Psoas muscle (tissue), 8 donors: ENCODE data around the gene MYO9B. TPM values are rescaled to one million over a fixed set of nuclear protein-coding genes. Genes with fewer than 3 reads are reported as not detected.

Experiments
- ATAC-seq, 4 donors: fragments of 200-7000 bp; cut with Tn5 transposase; one replicate each; pipeline ENCODE4 v1.9.1; 2020; ENCODE audit warnings: moderate library complexity in 3 of 4, mild to moderate bottlenecking in 2 of 4
- DNase-seq, 2 donors: peaks; one replicate each; pipeline ENCODE4 v3.0.0-alpha.2; 2020
- H3K27ac ChIP-seq: fragments of 200-600 bp; one replicate; pipeline ENCODE4 v1.8.0; 2022
- H3K27me3 ChIP-seq, 3 donors: fragments of 200-600 bp in 1 of 3; one replicate each; pipeline versions ENCODE4 v1.6.1 to v1.8.0; 2013 to 2022; ENCODE audit warnings: low read length in 2 of 3, mild to moderate bottlenecking in 2 of 3, moderate library complexity in 1 of 3; ENCODE audit not compliant: insufficient read depth in 3 of 3
- H3K36me3 ChIP-seq, 2 donors: fragments of 200-600 bp in 1 of 2; one replicate each; pipeline versions ENCODE4 v1.6.1 to v1.8.0; 2013 to 2022; ENCODE audit warnings: low read depth in 1 of 2, mild to moderate bottlenecking in 1 of 2, moderate library complexity in 1 of 2; ENCODE audit not compliant: insufficient read depth in 1 of 2
- H3K4me1 ChIP-seq: fragments of 200-600 bp; one replicate; pipeline ENCODE4 v1.8.0; 2022
- H3K4me3 ChIP-seq: fragments of 200-600 bp; one replicate; pipeline ENCODE4 v1.8.0; 2022; ENCODE audit warnings: mild to moderate bottlenecking
- H3K9me3 ChIP-seq: fragments of 200-600 bp; one replicate; pipeline ENCODE4 v1.8.0; 2022
- WGBS, 3 donors: extraction: QIAGEN DNeasy Blood & Tissue Kit; methylation state at CpG; one replicate each; pipeline versions ENCODE4 v1.1.6 to v1.1.7; 2013; 5-methylcytosine and 5-hydroxymethylcytosine counted together
- intact Hi-C, 2 donors: fragments of 100-400 bp; cut with DNase I; formaldehyde crosslinking; loops; one replicate each; pipeline versions ENCODE4 v1.11.0 to v1.14.2; 2022
- polyA plus RNA-seq, 3 donors: library from polyadenylated mRNA; stranded (reverse); fragments of 200-250 nt; gene quantifications; one replicate each; pipeline ENCODE4 v1.2.3, GENCODE V29; 2013
- total RNA-seq, 4 donors: library from RNA; stranded (reverse); fragmentation: NEBNext Ultra II Directional in 2 of 4; extraction: Animal tissue kit (Norgen Biotek cat#: 25700) in 2 of 4; gene quantifications; one replicate each; pipeline versions ENCODE4 v1.2.1 to v1.2.4, GENCODE V29; 2021 to 2023
- TF ChIP-seq, protein P1 (sequence below): fragments of 200-600 bp; IDR thresholded peaks from one replicate; pipeline ENCODE4 v1.8.0; 2022; ENCODE audit warnings: antibody characterized with exemption
- donor health status: healthy with polysubstance abuse.
- donor health status: DM: no; HTN: no; CAD: no; lungs with moderate emphysema.
- donor health status: Bipolar disorder and iron deficiency.
- donor health status: healthy.
- donor health status: DM: yes; HTN: yes; CAD: no.
- donor health status: DM: no; HTN: no; CAD: no.
- donor health status: DM: no; HTN: no; CAD: no.
- donor health status: DM: yes; HTN: yes; CAD: no.

The MYO9B gene
- total and polyA plus RNA-seq, 7 donors, result 9.0 to 23.7 (median 15.1) TPM

DNA sequence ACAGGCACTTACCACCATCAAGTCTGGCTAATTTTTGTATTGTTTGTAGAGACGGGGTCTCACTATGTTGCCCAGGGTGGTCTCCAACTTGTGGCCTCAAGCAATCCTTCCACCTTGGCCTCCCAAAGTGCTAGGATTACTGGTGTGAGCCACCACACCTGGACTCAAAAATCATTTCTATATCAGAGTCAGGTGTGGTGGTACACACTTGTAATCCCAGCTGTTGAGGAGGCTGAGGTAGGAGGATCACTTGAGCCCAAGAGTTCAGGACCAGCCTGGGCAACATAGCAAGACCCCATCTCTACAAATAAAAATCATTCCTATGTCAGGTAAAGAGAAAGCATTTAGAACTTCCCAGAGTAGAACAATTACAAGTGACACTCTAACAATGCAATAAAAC, 48.4 kb downstream of the MYO9B start:
- TF ChIP-seq, protein P1, sequence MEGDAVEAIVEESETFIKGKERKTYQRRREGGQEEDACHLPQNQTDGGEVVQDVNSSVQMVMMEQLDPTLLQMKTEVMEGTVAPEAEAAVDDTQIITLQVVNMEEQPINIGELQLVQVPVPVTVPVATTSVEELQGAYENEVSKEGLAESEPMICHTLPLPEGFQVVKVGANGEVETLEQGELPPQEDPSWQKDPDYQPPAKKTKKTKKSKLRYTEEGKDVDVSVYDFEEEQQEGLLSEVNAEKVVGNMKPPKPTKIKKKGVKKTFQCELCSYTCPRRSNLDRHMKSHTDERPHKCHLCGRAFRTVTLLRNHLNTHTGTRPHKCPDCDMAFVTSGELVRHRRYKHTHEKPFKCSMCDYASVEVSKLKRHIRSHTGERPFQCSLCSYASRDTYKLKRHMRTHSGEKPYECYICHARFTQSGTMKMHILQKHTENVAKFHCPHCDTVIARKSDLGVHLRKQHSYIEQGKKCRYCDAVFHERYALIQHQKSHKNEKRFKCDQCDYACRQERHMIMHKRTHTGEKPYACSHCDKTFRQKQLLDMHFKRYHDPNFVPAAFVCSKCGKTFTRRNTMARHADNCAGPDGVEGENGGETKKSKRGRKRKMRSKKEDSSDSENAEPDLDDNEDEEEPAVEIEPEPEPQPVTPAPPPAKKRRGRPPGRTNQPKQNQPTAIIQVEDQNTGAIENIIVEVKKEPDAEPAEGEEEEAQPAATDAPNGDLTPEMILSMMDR, result no peak
- DNase-seq (no peak), ATAC-seq (no peak)
- 94 to 100% (median 96%) methylated on average over 1 of the region's 1 CpG for WGBS, 3 donors
- Histone ChIP-seq H3K4me1 (no peaks in the 10 kb centered on the region), H3K9me3 (peaks cover 4% of the 10 kb centered on the region), H3K4me3 (no peak overlapping the region), H3K36me3 (no peaks in the 10 kb centered on the region), H3K27ac (no peak overlapping the region), H3K27me3 (no peaks in the 10 kb centered on the region)
- intact Hi-C loops, result no loop called here

DNA sequence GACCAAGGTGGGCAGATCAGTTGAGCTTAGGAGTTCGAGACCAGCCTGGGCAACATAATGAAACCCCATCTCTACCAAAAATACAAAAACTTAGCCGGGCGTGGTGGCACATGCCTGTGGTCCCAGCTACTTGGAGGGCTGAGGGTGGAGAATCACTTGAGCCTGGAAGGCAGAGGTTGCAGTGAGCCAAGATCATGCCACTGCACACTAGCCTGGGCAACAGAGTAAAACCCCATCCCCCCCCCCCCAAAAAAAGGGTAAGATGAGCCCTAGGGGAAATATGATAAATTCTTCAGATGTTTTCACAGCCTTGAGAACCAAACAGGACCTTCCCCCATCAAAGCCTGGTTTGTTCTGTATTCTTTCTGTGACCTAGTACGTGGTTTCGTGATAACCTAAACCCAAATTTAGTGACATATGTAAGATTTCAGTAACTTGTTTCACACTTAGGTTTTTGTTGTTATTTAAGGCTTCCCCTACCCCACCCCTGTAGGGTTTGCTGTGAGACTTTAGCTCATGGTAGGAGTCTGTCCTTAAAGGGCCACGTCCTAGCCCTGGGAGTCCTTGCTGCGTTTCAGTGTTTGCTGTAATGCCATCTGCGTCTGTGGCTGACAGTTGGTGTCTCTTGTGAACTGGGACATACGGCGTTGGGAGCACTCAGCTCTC, 49.6 kb downstream of the MYO9B start:
- WGBS, 3 donors, result 58 to 66% (median 62%) methylated on average over 10 of the region's 10 CpGs
- H3K36me3 ChIP-seq, result no peaks in the 10 kb centered on the region
- H3K9me3 ChIP-seq, result peaks cover 4% of the 10 kb centered on the region
- no peak overlapping the region for H3K4me3 ChIP-seq
- ATAC-seq (no peak), DNase-seq (no peak)
- H3K27ac ChIP-seq, result peak overlapping the region; percentile 71
- TF ChIP-seq, protein P1, result no peak
- no peaks in the 10 kb centered on the region for H3K4me1 ChIP-seq
- intact Hi-C loops, result no loop called here
- H3K27me3 ChIP-seq, result no peaks in the 10 kb centered on the region

DNA sequence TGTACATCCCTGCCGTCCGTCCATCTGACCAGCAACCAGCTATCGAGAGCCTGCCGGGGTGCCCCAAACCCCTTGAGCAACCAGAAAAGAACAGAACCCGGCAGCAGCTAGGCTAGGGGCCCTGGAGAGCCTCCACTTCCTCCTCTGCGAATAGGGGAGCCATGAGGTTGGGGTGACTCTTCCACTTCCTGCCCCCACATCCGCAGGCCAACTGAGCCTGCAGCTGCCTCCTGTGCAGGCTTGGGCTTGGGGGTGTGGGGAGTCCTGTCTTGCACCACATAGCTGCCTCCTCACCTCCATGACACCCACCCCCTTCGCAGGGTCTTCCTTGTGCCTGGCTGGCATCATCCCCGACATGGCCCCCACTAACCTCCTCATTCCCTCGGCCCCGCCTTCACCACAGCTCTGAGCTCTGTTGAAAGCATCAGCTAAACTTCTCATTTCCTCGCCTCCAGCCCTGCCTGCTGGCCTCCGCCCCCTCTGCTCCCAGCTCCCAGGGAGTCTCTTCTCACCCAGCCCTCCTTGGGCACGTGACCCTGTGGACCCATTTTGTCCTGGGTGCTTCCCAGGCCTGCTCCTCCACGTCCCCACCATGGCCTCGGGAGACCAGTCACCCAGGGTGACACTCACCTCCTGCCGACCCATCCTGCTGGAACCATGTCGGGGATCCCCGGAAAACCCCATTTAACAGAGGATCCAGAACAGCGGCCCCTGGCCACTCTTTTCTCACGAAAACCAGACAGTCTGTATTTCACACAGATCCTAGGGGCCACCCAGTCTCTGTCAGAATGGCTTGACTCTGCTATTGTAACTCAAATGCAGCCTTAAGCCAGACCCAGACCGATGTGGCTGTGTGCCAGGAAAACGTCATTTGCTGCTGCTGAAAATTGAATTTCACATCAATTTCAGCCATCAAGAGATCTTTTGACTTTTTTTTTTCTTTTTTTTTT, 50.4 kb downstream of the MYO9B start:
- peak; percentile 66 to 71 for DNase-seq
- H3K4me3 ChIP-seq, result peak overlapping the region; percentile 15
- no peaks in the 10 kb centered on the region for H3K4me1 ChIP-seq
- H3K9me3 ChIP-seq, result peaks cover 4% of the 10 kb centered on the region
- 52 to 58% (median 56%) methylated on average over 23 of the region's 23 CpGs for WGBS, 3 donors
- intact Hi-C loops, result no loop called here
- TF ChIP-seq, protein P1, result no peak
- peak overlapping the region; percentile 71 for H3K27ac ChIP-seq
- H3K27me3 ChIP-seq, result no peaks in the 10 kb centered on the region
- H3K36me3 ChIP-seq, result no peaks in the 10 kb centered on the region
- peak; percentile 25 to 64 (median 45) for ATAC-seq

DNA sequence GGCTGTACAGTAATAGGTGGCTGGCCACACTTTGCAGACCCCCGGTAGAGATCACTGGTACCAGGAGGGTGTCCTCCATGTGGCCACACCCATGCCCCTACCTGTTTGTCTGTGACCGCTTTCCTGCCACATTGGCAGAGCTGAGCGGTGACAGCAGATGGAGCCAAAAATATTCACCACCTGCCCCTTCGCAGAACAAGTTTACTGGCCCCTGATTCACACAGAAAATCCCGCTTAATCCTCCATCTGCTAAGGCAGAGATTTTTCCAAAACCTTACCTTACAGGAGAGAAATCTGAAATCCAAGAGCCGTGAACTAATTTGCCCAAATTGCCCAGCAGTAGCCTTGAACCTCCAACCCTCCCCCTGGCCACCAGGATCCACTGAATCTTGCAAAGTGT, 52.1 kb downstream of the MYO9B start:
- peaks cover 4% of the 10 kb centered on the region for H3K9me3 ChIP-seq
- H3K27ac ChIP-seq, result no peak overlapping the region
- H3K4me3 ChIP-seq, result no peak overlapping the region
- intact Hi-C loops, result no loop called here
- no peak for DNase-seq
- ATAC-seq, result no peak
- TF ChIP-seq, protein P1, result no peak
- no peaks in the 10 kb centered on the region for H3K4me1 ChIP-seq
- H3K36me3 ChIP-seq, result no peaks in the 10 kb centered on the region
- H3K27me3 ChIP-seq, result no peaks in the 10 kb centered on the region
- WGBS, 3 donors, result 79 to 92% (median 91%) methylated on average over 6 of the region's 6 CpGs
